CD14-positive monocyte (primary cell): ENCODE measurements around the gene BNC2. TPM values are rescaled to one million over a fixed set of nuclear protein-coding genes. Genes with fewer than 3 reads are reported as not detected.

Experiments
- DNase-seq, 3 donors: peaks; one replicate each; pipeline ENCODE4 v3.0.0-alpha.2; 2011 to 2022
- H2AFZ ChIP-seq: 2 replicates; pipeline ENCODE4 v1.6.0; 2012; ENCODE audit warnings: mild to moderate bottlenecking, low read depth, low read length, inconsistent platforms; ENCODE audit not compliant: insufficient read depth, poor library complexity, severe bottlenecking
- H3K27ac ChIP-seq, 2 donors: 1 replicate in 1 of 2; 2 replicates in 1 of 2; pipeline ENCODE4 v1.5.1; 2012 to 2013; ENCODE audit warnings: low read length in 2 of 2, control low read depth in 1 of 2, inconsistent platforms in 1 of 2, low read depth in 1 of 2, mild to moderate bottlenecking in 1 of 2
- H3K27me3 ChIP-seq, 2 donors: one replicate each; pipeline versions ENCODE4 v1.6.0 to v1.6.1; 2011 to 2013; ENCODE audit warnings: low read length in 2 of 2; ENCODE audit not compliant: control insufficient read depth in 2 of 2, insufficient read depth in 2 of 2
- H3K36me3 ChIP-seq, 2 donors: replicated peaks in 1 of 2; 1 replicate in 1 of 2; 2 replicates in 1 of 2; pipeline versions ENCODE4 v1.5.1 to v1.6.1; 2012 to 2013; ENCODE audit warnings: low read length in 2 of 2, control low read depth in 1 of 2, inconsistent platforms in 1 of 2, mild to moderate bottlenecking in 1 of 2; ENCODE audit not compliant: insufficient read depth in 2 of 2, control insufficient read depth in 1 of 2
- H3K4me1 ChIP-seq, 2 donors: 1 replicate in 1 of 2; 2 replicates in 1 of 2; pipeline versions ENCODE4 v1.5.1 to v1.6.1; 2012 to 2013; ENCODE audit warnings: low read length in 2 of 2, control low read depth in 1 of 2, inconsistent platforms in 1 of 2, mild to moderate bottlenecking in 1 of 2, moderate library complexity in 1 of 2; ENCODE audit not compliant: insufficient read depth in 2 of 2, control insufficient read depth in 1 of 2
- H3K4me2 ChIP-seq: replicated peaks from 2 replicates; pipeline ENCODE3; 2012; ENCODE audit warnings: low read length, moderate library complexity, mild to moderate bottlenecking; ENCODE audit not compliant: poor library complexity, severe bottlenecking; ENCODE audit errors: extremely low read depth
- H3K4me3 ChIP-seq, 3 experiments: fragments of 200-600 bp in 1 of 3; sonication (generic) in 1 of 3; replicated peaks in 1 of 3; 1 replicate in 2 of 3; 2 replicates in 1 of 3; pipeline ENCODE4 v1.5.1; 2011 to 2013; ENCODE audit warnings: low read length in 3 of 3, mild to moderate bottlenecking in 3 of 3, control low read depth in 2 of 3, low read depth in 2 of 3, inconsistent platforms in 1 of 3, moderate library complexity in 1 of 3
- H3K79me2 ChIP-seq: 2 replicates; pipeline ENCODE4 v1.6.0; 2012; ENCODE audit warnings: mild to moderate bottlenecking, control low read depth, inconsistent platforms, low read length, moderate library complexity; ENCODE audit not compliant: insufficient read depth
- H3K9ac ChIP-seq: 2 replicates; pipeline ENCODE4 v1.6.0; 2017; ENCODE audit warnings: low read length, mild to moderate bottlenecking; ENCODE audit not compliant: insufficient read depth, poor library complexity, severe bottlenecking
- H3K9me3 ChIP-seq, 2 donors: replicated peaks in 1 of 2; 1 replicate in 1 of 2; 2 replicates in 1 of 2; pipeline versions ENCODE4 v1.5.1 to v1.6.1; 2012 to 2013; ENCODE audit warnings: low read length in 2 of 2, control low read depth in 1 of 2; ENCODE audit not compliant: control insufficient read depth in 1 of 2, insufficient read depth in 1 of 2
- H4K20me1 ChIP-seq: 2 replicates; pipeline ENCODE4 v1.6.0; 2012; ENCODE audit warnings: mild to moderate bottlenecking, low read length, control low read depth, moderate library complexity; ENCODE audit not compliant: insufficient read depth
- H3K27ac Mint-ChIP-seq, 7 donors: one replicate each; pipeline ENCODE4 v1.8.0; 2020; ENCODE audit warnings: mild to moderate bottlenecking in 7 of 7, mixed read lengths in 7 of 7, moderate library complexity in 6 of 7, inconsistent platforms in 2 of 7
- H3K27me3 Mint-ChIP-seq, 3 donors: one replicate each; pipeline ENCODE4 v1.8.0; 2021 to 2022; ENCODE audit warnings: low read depth in 3 of 3, mild to moderate bottlenecking in 3 of 3, mixed read lengths in 3 of 3, moderate library complexity in 3 of 3, inconsistent platforms in 1 of 3
- H3K36me3 Mint-ChIP-seq, 2 donors: one replicate each; pipeline ENCODE4 v1.8.0; 2020; ENCODE audit warnings: mixed read lengths in 2 of 2, inconsistent platforms in 1 of 2, mild to moderate bottlenecking in 1 of 2
- H3K4me1 Mint-ChIP-seq: one replicate; pipeline ENCODE4 v1.8.0; 2020; ENCODE audit warnings: mild to moderate bottlenecking, mixed read lengths
- H3K4me3 Mint-ChIP-seq, 2 donors: one replicate each; pipeline ENCODE4 v1.8.0; 2020; ENCODE audit warnings: mild to moderate bottlenecking in 2 of 2, mixed read lengths in 2 of 2, moderate library complexity in 1 of 2
- H3K9me3 Mint-ChIP-seq, 7 donors: one replicate each; pipeline ENCODE4 v1.8.0; 2020 to 2022; ENCODE audit warnings: mixed read lengths in 7 of 7, mild to moderate bottlenecking in 6 of 7, moderate library complexity in 6 of 7, inconsistent platforms in 2 of 7
- WGBS: methylation state at CpG from one replicate; pipeline ENCODE4 v1.1.5; 2013; ENCODE audit warnings: missing lambda C conversion rate; ENCODE audit not compliant: insufficient coverage; 5-methylcytosine and 5-hydroxymethylcytosine counted together
- intact Hi-C, 2 donors: fragments of 100-400 bp; cut with micrococcal nuclease; formaldehyde crosslinking; loops; one replicate each; pipeline versions ENCODE4 v1.15.0 to v1.15.1; 2023
- polyA plus RNA-seq, 3 donors: library from polyadenylated mRNA; depleted of rRNA in 1 of 3; unstranded in 2 of 3; stranded (reverse) in 1 of 3; fragments of 300-500 nt in 2 of 3; fragments of >200 nt in 1 of 3; fragmentation: Illumina TruSeq in 2 of 3; gene quantifications; 1 replicate in 2 of 3; 2 replicates in 1 of 3; pipeline ENCODE4 v1.2.3, GENCODE V29; 2012 to 2021
- TF ChIP-seq, protein P1 (sequence below): fragments of 200-600 bp; IDR thresholded peaks from one replicate; pipeline ENCODE4 v1.8.0; 2022; ENCODE audit warnings: antibody characterized with exemption, mild to moderate bottlenecking

Gene BNC2
- polyA plus RNA-seq, 3 donors: 0.01 TPM; not detected in 2

DNA sequence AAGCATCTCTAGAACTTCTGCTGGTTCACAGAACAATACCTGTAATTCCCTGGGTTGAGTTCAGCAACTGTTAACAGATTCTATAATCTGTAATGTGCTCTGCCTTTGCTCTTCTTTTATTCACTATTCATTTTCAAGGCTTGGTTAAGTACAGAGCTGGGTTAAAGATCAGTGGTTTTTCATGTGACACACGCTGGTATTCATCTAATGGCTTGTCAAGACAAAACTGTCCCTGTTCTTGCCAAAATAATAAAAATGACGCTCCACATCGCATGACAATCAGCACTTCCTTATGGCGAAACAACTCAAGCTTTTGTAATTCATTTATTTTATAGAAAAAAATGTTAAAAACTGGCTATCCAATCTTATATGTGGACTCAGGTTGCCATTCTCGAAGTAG, 137.9 kb downstream of the BNC2 start:
- no peak overlapping the region for H3K4me2 ChIP-seq
- Mint-ChIP-seq H3K9me3 (peaks cover 0 to 5% (median 0%) of the 10 kb centered on the region in 7 donors), H3K27me3 (peaks cover 10 to 22% (median 19%) of the 10 kb centered on the region in 3 donors), H3K36me3 (no peaks in the 10 kb centered on the region), H3K4me1 (no peaks in the 10 kb centered on the region), H3K4me3 (no peak overlapping the region), H3K27ac (no peak overlapping the region)
- no peak for DNase-seq
- no peak overlapping the region for H2AFZ ChIP-seq
- H3K9me3 ChIP-seq: no peaks in the 10 kb centered on the region
- H3K27ac ChIP-seq: no peak overlapping the region
- no peaks in the 10 kb centered on the region for H3K79me2 ChIP-seq
- H3K4me3 ChIP-seq: no peak overlapping the region
- H3K9ac ChIP-seq: no peak overlapping the region
- H4K20me1 ChIP-seq: no peaks in the 10 kb centered on the region
- intact Hi-C loops: no loop called here
- TF ChIP-seq, protein P1, sequence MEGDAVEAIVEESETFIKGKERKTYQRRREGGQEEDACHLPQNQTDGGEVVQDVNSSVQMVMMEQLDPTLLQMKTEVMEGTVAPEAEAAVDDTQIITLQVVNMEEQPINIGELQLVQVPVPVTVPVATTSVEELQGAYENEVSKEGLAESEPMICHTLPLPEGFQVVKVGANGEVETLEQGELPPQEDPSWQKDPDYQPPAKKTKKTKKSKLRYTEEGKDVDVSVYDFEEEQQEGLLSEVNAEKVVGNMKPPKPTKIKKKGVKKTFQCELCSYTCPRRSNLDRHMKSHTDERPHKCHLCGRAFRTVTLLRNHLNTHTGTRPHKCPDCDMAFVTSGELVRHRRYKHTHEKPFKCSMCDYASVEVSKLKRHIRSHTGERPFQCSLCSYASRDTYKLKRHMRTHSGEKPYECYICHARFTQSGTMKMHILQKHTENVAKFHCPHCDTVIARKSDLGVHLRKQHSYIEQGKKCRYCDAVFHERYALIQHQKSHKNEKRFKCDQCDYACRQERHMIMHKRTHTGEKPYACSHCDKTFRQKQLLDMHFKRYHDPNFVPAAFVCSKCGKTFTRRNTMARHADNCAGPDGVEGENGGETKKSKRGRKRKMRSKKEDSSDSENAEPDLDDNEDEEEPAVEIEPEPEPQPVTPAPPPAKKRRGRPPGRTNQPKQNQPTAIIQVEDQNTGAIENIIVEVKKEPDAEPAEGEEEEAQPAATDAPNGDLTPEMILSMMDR: no peak
- H3K27me3 ChIP-seq: peaks cover 19 to 21% of the 10 kb centered on the region in 2 donors
- no peaks in the 10 kb centered on the region for H3K36me3 ChIP-seq
- 80% methylated on average over 1 of the region's 5 CpGs for WGBS
- no peaks in the 10 kb centered on the region for H3K4me1 ChIP-seq

DNA sequence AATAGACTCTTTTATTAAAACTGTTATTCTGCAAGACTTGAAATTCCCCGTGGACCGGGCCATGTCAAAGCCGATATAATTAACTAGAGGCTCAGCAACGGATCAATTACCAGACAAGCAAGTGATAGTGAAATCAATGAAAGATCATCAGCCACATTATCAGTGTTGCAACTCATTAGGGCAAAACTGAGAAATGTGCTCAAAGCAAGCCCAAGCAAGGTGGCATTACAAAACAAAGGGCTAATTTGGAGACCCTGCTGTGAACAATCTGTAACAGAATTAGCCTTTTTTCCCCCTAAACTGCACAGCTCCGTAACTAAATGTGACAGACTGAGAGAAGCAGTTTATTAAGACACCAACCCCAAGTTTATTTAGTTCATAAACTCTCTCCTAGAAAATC, 140.3 kb downstream of the BNC2 start:
- peaks cover 9% of the 10 kb centered on the region for H3K4me1 Mint-ChIP-seq
- H3K9ac ChIP-seq: no peak overlapping the region
- H3K4me3 ChIP-seq: no peak overlapping the region
- no peaks in the 10 kb centered on the region for H3K36me3 Mint-ChIP-seq
- TF ChIP-seq, protein P1: no peak
- no peaks in the 10 kb centered on the region for H3K36me3 ChIP-seq
- no peak for DNase-seq
- intact Hi-C loops: no loop called here
- H3K27ac Mint-ChIP-seq: no peak overlapping the region
- H3K4me1 ChIP-seq: peaks cover 0 to 3% of the 10 kb centered on the region in 2 donors
- H3K4me3 Mint-ChIP-seq: no peak overlapping the region
- peaks cover 0 to 4% of the 10 kb centered on the region in 2 donors for H3K9me3 ChIP-seq
- peaks cover 33 to 44% (median 43%) of the 10 kb centered on the region in 3 donors for H3K27me3 Mint-ChIP-seq
- no peak overlapping the region for H2AFZ ChIP-seq
- H3K9me3 Mint-ChIP-seq: peaks cover 0 to 7% (median 2%) of the 10 kb centered on the region in 7 donors
- H3K27ac ChIP-seq: no peak overlapping the region
- 68% methylated on average over 4 of the region's 5 CpGs for WGBS
- H3K79me2 ChIP-seq: no peaks in the 10 kb centered on the region
- H3K27me3 ChIP-seq: peaks cover 39 to 45% of the 10 kb centered on the region in 2 donors
- no peaks in the 10 kb centered on the region for H4K20me1 ChIP-seq
- H3K4me2 ChIP-seq: no peak overlapping the region
